MM.1S (cell line): ENCODE results near the gene TBL1XR1.
"Not testable (repeated sequence)": the region's sequence is repeated elsewhere in the genome, so short reads cannot be mapped to it uniquely, and the experiment has no call there.

ENCODE experiments used
- DNase-seq: peaks from one replicate; pipeline ENCODE4 v3.0.0-alpha.2; 2015
- H2AFZ ChIP-seq: fragments of 300-600 bp; sonication (generic); 2 replicates; pipeline ENCODE4 v1.6.0; 2016; ENCODE audit warnings: antibody characterized with exemption, low read length
- H3F3A ChIP-seq: fragments of 300-600 bp; sonication (generic); 2 replicates; pipeline ENCODE4 v1.6.1; 2016; ENCODE audit warnings: mild to moderate bottlenecking, antibody characterized with exemption, low read length, moderate library complexity, mixed read lengths; ENCODE audit not compliant: insufficient read depth
- H3K27ac ChIP-seq: fragments of 300-600 bp; sonication (generic); 2 replicates; pipeline ENCODE4 v1.5.1; 2016; ENCODE audit warnings: mild to moderate bottlenecking, low read length
- H3K27me3 ChIP-seq: fragments of 300-600 bp; sonication (generic); replicated peaks from 2 replicates; pipeline ENCODE4 v1.6.0; 2016; ENCODE audit warnings: low read length; ENCODE audit not compliant: insufficient read depth
- H3K36me3 ChIP-seq: fragments of 300-600 bp; sonication (generic); replicated peaks from 2 replicates; pipeline ENCODE4 v1.6.1; 2016; ENCODE audit warnings: mild to moderate bottlenecking, low read length, mixed read lengths; ENCODE audit not compliant: insufficient read depth
- H3K4me1 ChIP-seq: fragments of 300-600 bp; sonication (generic); 2 replicates; pipeline ENCODE4 v1.6.1; 2016; ENCODE audit warnings: low read length, mixed read lengths
- H3K4me2 ChIP-seq: fragments of 300-600 bp; sonication (generic); 2 replicates; pipeline ENCODE4 v1.6.0; 2016; ENCODE audit warnings: low read depth, low read length
- H3K4me3 ChIP-seq: fragments of 300-600 bp; sonication (generic); 2 replicates; pipeline ENCODE4 v1.5.1; 2016; ENCODE audit warnings: low read length, mixed read lengths
- H3K79me2 ChIP-seq: fragments of 300-600 bp; sonication (generic); 2 replicates; pipeline ENCODE4 v1.6.1; 2016; ENCODE audit warnings: mixed run types, low read length, mixed read lengths
- H3K9ac ChIP-seq: fragments of 300-600 bp; sonication (generic); 2 replicates; pipeline ENCODE4 v1.6.1; 2016; ENCODE audit warnings: low read length, mixed read lengths
- H3K9me2 ChIP-seq: fragments of 300-600 bp; sonication (generic); replicated peaks from 2 replicates; pipeline ENCODE4 v1.6.1; 2016; ENCODE audit warnings: mild to moderate bottlenecking, low read length, mixed read lengths; ENCODE audit not compliant: insufficient read depth
- H3K9me3 ChIP-seq: fragments of 300-600 bp; sonication (generic); replicated peaks from 2 replicates; pipeline ENCODE4 v1.6.1; 2016; ENCODE audit warnings: mild to moderate bottlenecking, low read length, mixed read lengths; ENCODE audit not compliant: insufficient read depth
- H4K20me1 ChIP-seq: fragments of 300-600 bp; sonication (generic); 2 replicates; pipeline ENCODE4 v1.6.1; 2016; ENCODE audit warnings: mild to moderate bottlenecking, low read length, moderate library complexity, mixed read lengths; ENCODE audit not compliant: insufficient read depth
- CTCF ChIP-seq: fragments of 300-600 bp; sonication (generic); IDR thresholded peaks from 2 replicates; pipeline ENCODE4 v1.5.1; 2016; ENCODE audit warnings: antibody characterized with exemption, low read length, mixed read lengths
- EZH2 ChIP-seq: fragments of 300-600 bp; sonication (generic); optimal IDR thresholded peaks from 2 replicates; pipeline ENCODE3; 2017; ENCODE audit warnings: low read depth, mild to moderate bottlenecking, antibody characterized with exemption, low read length, mixed read lengths
- EZH2phosphoT487 ChIP-seq: fragments of 300-600 bp; sonication (generic); IDR thresholded peaks from 2 replicates; pipeline ENCODE4 v1.6.1; 2018; ENCODE audit warnings: antibody characterized with exemption, low read length

Gene TBL1XR1

GRCh38 chr3:177141899-177142646 is 55.2 kb downstream of the TBL1XR1 start:
- peak overlapping the region; percentile 48 for H3K4me2 ChIP-seq
- H4K20me1 ChIP-seq, result peaks cover 38% of the 10 kb centered on the region
- TF ChIP-seq EZH2phosphoT487 (no peak), EZH2 (no peak), CTCF (no peak)
- peaks cover 99% of the 10 kb centered on the region for H3K79me2 ChIP-seq
- H3K9ac ChIP-seq, result peak overlapping the region; percentile 24; the same call in 1 of the 2 replicates
- H3K27ac ChIP-seq, result peak overlapping the region; percentile 90
- H3K9me3 ChIP-seq, result no peaks in the 10 kb centered on the region
- no peaks in the 10 kb centered on the region for H3K27me3 ChIP-seq
- H2AFZ ChIP-seq, result no peak overlapping the region
- peak; percentile 42 for DNase-seq
- peaks cover 50% of the 10 kb centered on the region for H3F3A ChIP-seq
- H3K4me3 ChIP-seq, result no peak overlapping the region
- peaks cover 8% of the 10 kb centered on the region for H3K36me3 ChIP-seq
- H3K4me1 ChIP-seq, result peaks cover 63% of the 10 kb centered on the region
- no peaks in the 10 kb centered on the region for H3K9me2 ChIP-seq

- H3K36me3 ChIP-seq, result peaks cover 8% of the 10 kb centered on the region
- H3K4me2 ChIP-seq, result peak overlapping the region; percentile 48; the same call in 1 of the 2 replicates
- no peak for DNase-seq
- no peak overlapping the region for H3K4me3 ChIP-seq
- no peak overlapping the region for H2AFZ ChIP-seq
- H3K4me1 ChIP-seq, result peaks cover 57% of the 10 kb centered on the region
- H3K9ac ChIP-seq, result peak overlapping the region; percentile 24; the same call in 1 of the 2 replicates
- H3K9me3 ChIP-seq, result no peaks in the 10 kb centered on the region
- H3F3A ChIP-seq, result peaks cover 44% of the 10 kb centered on the region
- peaks cover 43% of the 10 kb centered on the region for H4K20me1 ChIP-seq
- H3K9me2 ChIP-seq, result no peaks in the 10 kb centered on the region
- TF ChIP-seq CTCF (no peak), EZH2phosphoT487 (no peak)
- H3K27ac ChIP-seq, result peak overlapping the region; percentile 90
- no peaks in the 10 kb centered on the region for H3K27me3 ChIP-seq
- peaks cover 99% of the 10 kb centered on the region for H3K79me2 ChIP-seq
These were observed 55.8 kb downstream of the TBL1XR1 start for GRCh38 chr3:177141471-177141870.

GRCh38 chr3:177139220-177139619 is 58.1 kb downstream of the TBL1XR1 start:
- H3K79me2 ChIP-seq, result peaks cover 99% of the 10 kb centered on the region
- H3K9ac ChIP-seq, DNase-seq, H3K4me3 ChIP-seq, H3K27ac ChIP-seq, H3K27me3 ChIP-seq, H3K9me3 ChIP-seq, H2AFZ ChIP-seq, H3K9me2 ChIP-seq, H3K4me2 ChIP-seq, H3K36me3 ChIP-seq: not testable (repeated sequence)
- H3K4me1 ChIP-seq, result peaks cover 42% of the 10 kb centered on the region
- peaks cover 53% of the 10 kb centered on the region for H4K20me1 ChIP-seq
- H3F3A ChIP-seq, result peaks cover 24% of the 10 kb centered on the region
